Liver (tissue), 9 donors: ENCODE results near the gene PTPMT1. TPM values are rescaled to one million over a fixed set of nuclear protein-coding genes. Genes with fewer than 3 reads are reported as not detected.

Experiments
- DNase-seq: peaks from one replicate; pipeline ENCODE4 v3.0.0-alpha.2; 2017; ENCODE audit warnings: low spot score
- H3K27ac ChIP-seq, 2 donors: one replicate each; pipeline ENCODE4 v1.7.0; 2013; ENCODE audit warnings: inconsistent platforms in 2 of 2, low read length in 2 of 2, control low read depth in 1 of 2, low read depth in 1 of 2, mild to moderate bottlenecking in 1 of 2
- H3K27me3 ChIP-seq, 4 donors: one replicate each; pipeline versions ENCODE4 v1.6.1 to v1.7.0; 2013; ENCODE audit warnings: low read length in 3 of 4, inconsistent platforms in 1 of 4, mild to moderate bottlenecking in 1 of 4, moderate library complexity in 1 of 4; ENCODE audit not compliant: control insufficient read depth in 4 of 4, insufficient read depth in 4 of 4
- H3K36me3 ChIP-seq, 4 donors: one replicate each; pipeline versions ENCODE4 v1.6.1 to v1.7.0; 2013; ENCODE audit warnings: low read length in 3 of 4, mild to moderate bottlenecking in 3 of 4, low read depth in 1 of 4, moderate library complexity in 1 of 4; ENCODE audit not compliant: control insufficient read depth in 4 of 4, insufficient read depth in 3 of 4
- H3K4me1 ChIP-seq, 4 donors: one replicate each; pipeline versions ENCODE4 v1.6.1 to v1.7.0; 2013; ENCODE audit warnings: low read length in 3 of 4, mild to moderate bottlenecking in 3 of 4, moderate library complexity in 1 of 4; ENCODE audit not compliant: control insufficient read depth in 4 of 4, insufficient read depth in 4 of 4
- H3K4me3 ChIP-seq, 3 donors: one replicate each; pipeline versions ENCODE4 v1.6.1 to v1.7.0; 2013; ENCODE audit warnings: low read length in 3 of 3, control low read depth in 1 of 3, low read depth in 1 of 3, mild to moderate bottlenecking in 1 of 3
- H3K9ac ChIP-seq, 2 donors: one replicate each; pipeline ENCODE4 v1.7.0; 2013; ENCODE audit warnings: low read length in 2 of 2, mild to moderate bottlenecking in 2 of 2, moderate library complexity in 2 of 2, control low read depth in 1 of 2, low read depth in 1 of 2
- H3K9me3 ChIP-seq, 4 donors: one replicate each; pipeline versions ENCODE4 v1.6.1 to v1.7.0; 2013; ENCODE audit warnings: low read length in 3 of 4; ENCODE audit not compliant: control insufficient read depth in 4 of 4
- EGR1 ChIP-seq, 2 donors: IDR thresholded peaks; 2 replicates each; pipeline ENCODE4 v1.6.1; 2016 to 2018; ENCODE audit warnings: antibody characterized with exemption in 2 of 2, low read depth in 2 of 2
- FOXA2 ChIP-seq: IDR thresholded peaks from 2 replicates; pipeline ENCODE4 v1.6.1; 2016; ENCODE audit warnings: antibody characterized with exemption
- GABPA ChIP-seq, 2 donors: IDR thresholded peaks in 1 of 2; conservative IDR thresholded peaks in 1 of 2; 2 replicates each; pipeline ENCODE4 v1.6.1; 2016; ENCODE audit warnings: antibody characterized with exemption in 2 of 2, mild to moderate bottlenecking in 1 of 2, moderate library complexity in 1 of 2
- HNF4A ChIP-seq, 2 donors: conservative IDR thresholded peaks; 2 replicates each; pipeline ENCODE4 v1.6.1; 2016; ENCODE audit warnings: antibody characterized with exemption in 2 of 2, mild to moderate bottlenecking in 2 of 2
- HNF4G ChIP-seq: IDR thresholded peaks from 2 replicates; pipeline ENCODE4 v1.6.1; 2016; ENCODE audit warnings: antibody characterized with exemption
- JUND ChIP-seq, 2 donors: IDR thresholded peaks; 2 replicates each; pipeline ENCODE4 v1.6.1; 2016; ENCODE audit warnings: antibody characterized with exemption in 2 of 2
- NR2F2 ChIP-seq: IDR thresholded peaks from 2 replicates; pipeline ENCODE4 v1.6.1; 2016; ENCODE audit warnings: antibody characterized with exemption
- RAD21 ChIP-seq, 2 donors: IDR thresholded peaks; 2 replicates each; pipeline ENCODE4 v1.6.1; 2016; ENCODE audit warnings: antibody characterized with exemption in 2 of 2, mild to moderate bottlenecking in 2 of 2
- RXRA ChIP-seq, 2 donors: IDR thresholded peaks; 2 replicates each; pipeline ENCODE4 v1.6.1; 2017 to 2018; ENCODE audit warnings: antibody characterized with exemption in 2 of 2, mild to moderate bottlenecking in 1 of 2
- SP1 ChIP-seq: IDR thresholded peaks from 2 replicates; pipeline ENCODE4 v1.6.1; 2018; ENCODE audit warnings: antibody characterized with exemption, mild to moderate bottlenecking
- WGBS: extraction: QIAGEN DNeasy Blood & Tissue Kit; methylation state at CpG from one replicate; pipeline ENCODE4 v1.1.7; 2013; 5-methylcytosine and 5-hydroxymethylcytosine counted together
- polyA plus RNA-seq, 2 donors: library from polyadenylated mRNA; stranded (reverse) in 1 of 2; unstranded in 1 of 2; fragments of 200-250 nt in 1 of 2; fragments of >200 nt in 1 of 2; fragmentation: Nextera tagmentation in 1 of 2; extraction: Ambion mirVana in 1 of 2; gene quantifications; one replicate each; pipeline versions ENCODE4 v1.2.1 to v1.2.3, GENCODE V29; 2013 to 2015
- total RNA-seq, 2 donors: library from RNA; depleted of rRNA; stranded (reverse); fragments of >200 nt; gene quantifications; one replicate each; pipeline ENCODE4 v1.2.3, GENCODE V29; 2014
- TF ChIP-seq, protein P1 (sequence below): IDR thresholded peaks from 2 replicates; pipeline ENCODE4 v1.6.1; 2016; ENCODE audit warnings: antibody characterized with exemption
- TF ChIP-seq, protein P2 (sequence below): IDR thresholded peaks from 2 replicates; pipeline ENCODE4 v1.6.1; 2016; ENCODE audit warnings: antibody characterized with exemption
- TF ChIP-seq, protein P3 (sequence below): fragments of 150-350 bp; IDR thresholded peaks from 2 replicates; pipeline ENCODE4 v1.5.1; 2017; ENCODE audit warnings: improper control_type of control experiment, low read depth, low read length; ENCODE audit not compliant: missing input control
- TF ChIP-seq, protein P4 (sequence below): IDR thresholded peaks from 2 replicates; pipeline ENCODE4 v1.6.1; 2016; ENCODE audit warnings: antibody characterized with exemption, mild to moderate bottlenecking
- TF ChIP-seq, protein P5 (sequence below): IDR thresholded peaks from 2 replicates; pipeline ENCODE4 v1.6.1; 2016; ENCODE audit warnings: antibody characterized with exemption
- donor health status: healthy.
- donor health status: healthy.
- donor health status: healthy.
- donor health status: healthy.
- donor health status: healthy.

The PTPMT1 gene
- total and polyA plus RNA-seq, 4 donors: 28.7 to 40.4 (median 33.5) TPM

DNA sequence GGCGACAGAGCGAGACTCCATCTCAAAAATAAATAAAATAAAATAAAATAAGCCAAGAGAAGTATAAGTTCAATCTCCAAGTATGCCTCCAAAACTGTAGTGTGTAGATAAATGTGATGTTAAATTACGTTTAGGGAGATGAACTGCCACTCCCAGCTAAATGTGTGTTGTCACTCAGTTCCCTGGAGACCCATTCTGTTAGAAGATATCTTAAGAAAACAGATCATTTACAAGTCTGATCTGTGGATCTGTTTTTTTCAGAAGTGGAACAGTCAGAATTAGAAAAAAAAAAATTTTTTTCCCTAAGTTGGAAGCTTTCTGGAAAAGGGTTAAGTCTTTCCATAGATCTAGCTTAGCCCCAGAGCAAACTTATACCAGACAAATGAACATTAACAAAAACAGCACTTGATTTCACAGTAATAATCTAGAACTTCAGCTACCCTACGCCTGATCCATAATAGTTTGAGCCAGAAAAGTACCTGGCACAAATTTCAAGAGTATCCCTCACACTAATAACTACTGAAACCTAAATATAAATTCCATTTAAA is 30.6 kb upstream of the PTPMT1 start:
- Histone ChIP-seq H3K9me3 (no peaks in the 10 kb centered on the region), H3K36me3 (no peaks in the 10 kb centered on the region), H3K27ac (no peak overlapping the region), H3K27me3 (no peaks in the 10 kb centered on the region), H3K9ac (no peak overlapping the region), H3K4me1 (peaks cover 15 to 27% (median 24%) of the 10 kb centered on the region in 4 donors), H3K4me3 (no peak overlapping the region)
- DNase-seq: no peak
- no peak for TF ChIP-seq HNF4A (conservative IDR thresholded peaks at IDR 0.05)
- WGBS: 92% methylated on average over 4 of the region's 4 CpGs

DNA sequence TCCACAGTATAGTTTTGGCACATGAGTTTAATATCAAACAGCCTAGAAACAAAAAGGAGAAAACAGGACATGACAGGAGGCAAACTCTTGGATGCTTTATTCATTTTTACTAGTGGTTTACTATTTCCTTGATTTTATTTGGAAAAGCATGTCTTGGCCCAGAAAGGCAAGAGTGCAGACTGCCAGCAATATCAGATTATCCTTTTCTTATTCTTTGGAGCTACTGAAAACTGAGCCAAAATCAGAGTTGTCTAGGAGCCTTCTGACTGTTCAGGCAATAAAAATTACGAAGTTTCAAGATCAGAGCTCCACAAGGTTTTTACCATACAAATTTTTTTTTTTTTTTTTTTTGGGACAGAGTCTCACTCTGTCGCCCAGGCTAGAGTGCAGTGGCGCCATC is 28.5 kb upstream of the PTPMT1 start:
- H3K27ac ChIP-seq: no peak overlapping the region
- 88% methylated on average over 3 of the region's 3 CpGs for WGBS
- no peaks in the 10 kb centered on the region for H3K36me3 ChIP-seq
- H3K27me3 ChIP-seq: no peaks in the 10 kb centered on the region
- H3K4me1 ChIP-seq: peaks cover 12 to 34% (median 33%) of the 10 kb centered on the region in 4 donors
- no peak overlapping the region for H3K9ac ChIP-seq
- no peaks in the 10 kb centered on the region for H3K9me3 ChIP-seq
- no peak overlapping the region for H3K4me3 ChIP-seq
- DNase-seq: no peak
- TF ChIP-seq, protein P1, sequence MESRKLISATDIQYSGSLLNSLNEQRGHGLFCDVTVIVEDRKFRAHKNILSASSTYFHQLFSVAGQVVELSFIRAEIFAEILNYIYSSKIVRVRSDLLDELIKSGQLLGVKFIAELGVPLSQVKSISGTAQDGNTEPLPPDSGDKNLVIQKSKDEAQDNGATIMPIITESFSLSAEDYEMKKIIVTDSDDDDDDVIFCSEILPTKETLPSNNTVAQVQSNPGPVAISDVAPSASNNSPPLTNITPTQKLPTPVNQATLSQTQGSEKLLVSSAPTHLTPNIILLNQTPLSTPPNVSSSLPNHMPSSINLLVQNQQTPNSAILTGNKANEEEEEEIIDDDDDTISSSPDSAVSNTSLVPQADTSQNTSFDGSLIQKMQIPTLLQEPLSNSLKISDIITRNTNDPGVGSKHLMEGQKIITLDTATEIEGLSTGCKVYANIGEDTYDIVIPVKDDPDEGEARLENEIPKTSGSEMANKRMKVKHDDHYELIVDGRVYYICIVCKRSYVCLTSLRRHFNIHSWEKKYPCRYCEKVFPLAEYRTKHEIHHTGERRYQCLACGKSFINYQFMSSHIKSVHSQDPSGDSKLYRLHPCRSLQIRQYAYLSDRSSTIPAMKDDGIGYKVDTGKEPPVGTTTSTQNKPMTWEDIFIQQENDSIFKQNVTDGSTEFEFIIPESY: no peak
- TF ChIP-seq JUND (IDR thresholded peaks at IDR 0.05): no peak
- no peak for TF ChIP-seq RXRA (IDR thresholded peaks at IDR 0.05)
- TF ChIP-seq SP1: no peak
- TF ChIP-seq, protein P2, sequence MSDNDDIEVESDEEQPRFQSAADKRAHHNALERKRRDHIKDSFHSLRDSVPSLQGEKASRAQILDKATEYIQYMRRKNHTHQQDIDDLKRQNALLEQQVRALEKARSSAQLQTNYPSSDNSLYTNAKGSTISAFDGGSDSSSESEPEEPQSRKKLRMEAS: no peak
- no peak for TF ChIP-seq RAD21 (IDR thresholded peaks at IDR 0.05)
- TF ChIP-seq NR2F2: no peak
- TF ChIP-seq, protein P3, sequence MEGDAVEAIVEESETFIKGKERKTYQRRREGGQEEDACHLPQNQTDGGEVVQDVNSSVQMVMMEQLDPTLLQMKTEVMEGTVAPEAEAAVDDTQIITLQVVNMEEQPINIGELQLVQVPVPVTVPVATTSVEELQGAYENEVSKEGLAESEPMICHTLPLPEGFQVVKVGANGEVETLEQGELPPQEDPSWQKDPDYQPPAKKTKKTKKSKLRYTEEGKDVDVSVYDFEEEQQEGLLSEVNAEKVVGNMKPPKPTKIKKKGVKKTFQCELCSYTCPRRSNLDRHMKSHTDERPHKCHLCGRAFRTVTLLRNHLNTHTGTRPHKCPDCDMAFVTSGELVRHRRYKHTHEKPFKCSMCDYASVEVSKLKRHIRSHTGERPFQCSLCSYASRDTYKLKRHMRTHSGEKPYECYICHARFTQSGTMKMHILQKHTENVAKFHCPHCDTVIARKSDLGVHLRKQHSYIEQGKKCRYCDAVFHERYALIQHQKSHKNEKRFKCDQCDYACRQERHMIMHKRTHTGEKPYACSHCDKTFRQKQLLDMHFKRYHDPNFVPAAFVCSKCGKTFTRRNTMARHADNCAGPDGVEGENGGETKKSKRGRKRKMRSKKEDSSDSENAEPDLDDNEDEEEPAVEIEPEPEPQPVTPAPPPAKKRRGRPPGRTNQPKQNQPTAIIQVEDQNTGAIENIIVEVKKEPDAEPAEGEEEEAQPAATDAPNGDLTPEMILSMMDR: no peak
- TF ChIP-seq EGR1 (IDR thresholded peaks at IDR 0.05; ENCODE audit: low read depth in 2 of 2): no peak
- no peak for TF ChIP-seq GABPA (IDR thresholded peaks at IDR 0.05 in 1 of 2, conservative IDR thresholded peaks at IDR 0.05 in 1 of 2)
- TF ChIP-seq, protein P4, sequence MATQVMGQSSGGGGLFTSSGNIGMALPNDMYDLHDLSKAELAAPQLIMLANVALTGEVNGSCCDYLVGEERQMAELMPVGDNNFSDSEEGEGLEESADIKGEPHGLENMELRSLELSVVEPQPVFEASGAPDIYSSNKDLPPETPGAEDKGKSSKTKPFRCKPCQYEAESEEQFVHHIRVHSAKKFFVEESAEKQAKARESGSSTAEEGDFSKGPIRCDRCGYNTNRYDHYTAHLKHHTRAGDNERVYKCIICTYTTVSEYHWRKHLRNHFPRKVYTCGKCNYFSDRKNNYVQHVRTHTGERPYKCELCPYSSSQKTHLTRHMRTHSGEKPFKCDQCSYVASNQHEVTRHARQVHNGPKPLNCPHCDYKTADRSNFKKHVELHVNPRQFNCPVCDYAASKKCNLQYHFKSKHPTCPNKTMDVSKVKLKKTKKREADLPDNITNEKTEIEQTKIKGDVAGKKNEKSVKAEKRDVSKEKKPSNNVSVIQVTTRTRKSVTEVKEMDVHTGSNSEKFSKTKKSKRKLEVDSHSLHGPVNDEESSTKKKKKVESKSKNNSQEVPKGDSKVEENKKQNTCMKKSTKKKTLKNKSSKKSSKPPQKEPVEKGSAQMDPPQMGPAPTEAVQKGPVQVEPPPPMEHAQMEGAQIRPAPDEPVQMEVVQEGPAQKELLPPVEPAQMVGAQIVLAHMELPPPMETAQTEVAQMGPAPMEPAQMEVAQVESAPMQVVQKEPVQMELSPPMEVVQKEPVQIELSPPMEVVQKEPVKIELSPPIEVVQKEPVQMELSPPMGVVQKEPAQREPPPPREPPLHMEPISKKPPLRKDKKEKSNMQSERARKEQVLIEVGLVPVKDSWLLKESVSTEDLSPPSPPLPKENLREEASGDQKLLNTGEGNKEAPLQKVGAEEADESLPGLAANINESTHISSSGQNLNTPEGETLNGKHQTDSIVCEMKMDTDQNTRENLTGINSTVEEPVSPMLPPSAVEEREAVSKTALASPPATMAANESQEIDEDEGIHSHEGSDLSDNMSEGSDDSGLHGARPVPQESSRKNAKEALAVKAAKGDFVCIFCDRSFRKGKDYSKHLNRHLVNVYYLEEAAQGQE: no peak
- TF ChIP-seq HNF4G: no peak
- TF ChIP-seq HNF4A (conservative IDR thresholded peaks at IDR 0.05): no peak
- TF ChIP-seq, protein P5, sequence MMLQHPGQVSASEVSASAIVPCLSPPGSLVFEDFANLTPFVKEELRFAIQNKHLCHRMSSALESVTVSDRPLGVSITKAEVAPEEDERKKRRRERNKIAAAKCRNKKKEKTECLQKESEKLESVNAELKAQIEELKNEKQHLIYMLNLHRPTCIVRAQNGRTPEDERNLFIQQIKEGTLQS: no peak
- TF ChIP-seq FOXA2: no peak
